Small intestine (tissue), 7 donors: ENCODE results near the gene UCN2. TPM values are rescaled to one million over a fixed set of nuclear protein-coding genes. Genes with fewer than 3 reads are reported as not detected.
"Not testable (repeated sequence)": the region's sequence is repeated elsewhere in the genome, so short reads cannot be mapped to it uniquely, and the experiment has no call there.

Experiments
- DNase-seq, 2 donors: peaks; one replicate each; pipeline versions ENCODE4 v3.0.0 to v3.0.0-alpha.2; 2013
- FAIRE-seq: peaks from 2 replicates; lab custom pipeline; 2012; peaks lifted over from hg19 to GRCh38; lab: Jason Lieb, UNC
- H3K27ac ChIP-seq, 3 donors: one replicate each; pipeline ENCODE4 v1.5.1; 2013; ENCODE audit warnings: low read length in 2 of 3, mild to moderate bottlenecking in 2 of 3, control low read depth in 1 of 3, inconsistent platforms in 1 of 3, low read depth in 1 of 3, moderate library complexity in 1 of 3
- H3K27me3 ChIP-seq, 3 donors: one replicate each; pipeline ENCODE4 v1.6.1; 2013; ENCODE audit warnings: low read length in 3 of 3, inconsistent platforms in 1 of 3; ENCODE audit not compliant: control insufficient read depth in 3 of 3, insufficient read depth in 3 of 3
- H3K36me3 ChIP-seq, 3 donors: one replicate each; pipeline ENCODE4 v1.6.1; 2013; ENCODE audit warnings: low read length in 3 of 3, inconsistent platforms in 1 of 3, low read depth in 1 of 3, mild to moderate bottlenecking in 1 of 3, moderate library complexity in 1 of 3; ENCODE audit not compliant: control insufficient read depth in 3 of 3, insufficient read depth in 2 of 3
- H3K4me1 ChIP-seq, 3 donors: one replicate each; pipeline ENCODE4 v1.6.1; 2013; ENCODE audit warnings: low read length in 2 of 3, inconsistent platforms in 1 of 3, low read depth in 1 of 3, mild to moderate bottlenecking in 1 of 3, moderate library complexity in 1 of 3; ENCODE audit not compliant: control insufficient read depth in 3 of 3, insufficient read depth in 2 of 3
- H3K4me3 ChIP-seq, 3 donors: one replicate each; pipeline ENCODE4 v1.5.1; 2013; ENCODE audit warnings: low read length in 3 of 3, control low read depth in 1 of 3, inconsistent platforms in 1 of 3, low read depth in 1 of 3, mild to moderate bottlenecking in 1 of 3, moderate library complexity in 1 of 3
- H3K9me3 ChIP-seq, 2 donors: one replicate each; pipeline ENCODE4 v1.6.1; 2013; ENCODE audit warnings: low read depth in 1 of 2, low read length in 1 of 2; ENCODE audit not compliant: control insufficient read depth in 2 of 2, insufficient read depth in 1 of 2
- WGBS, 3 donors: extraction: QIAGEN DNeasy Blood & Tissue Kit; methylation state at CpG; one replicate each; pipeline ENCODE4 v1.1.7; 2013; 5-methylcytosine and 5-hydroxymethylcytosine counted together
- polyA plus RNA-seq, 4 donors: library from polyadenylated mRNA; stranded (reverse) in 3 of 4; unstranded in 1 of 4; fragments of 200-250 nt in 3 of 4; fragments of 120-200 nt in 1 of 4; gene quantifications; one replicate each; pipeline versions ENCODE4 v1.2.1 to v1.2.3, GENCODE V29; 2013
- donor health status: healthy with polysubstance abuse.
- donor health status: control.
- donor health status: control.
- donor health status: Bipolar disorder and iron deficiency.
- donor health status: healthy.

Gene UCN2
- polyA plus RNA-seq, 4 donors: 0.13 to 0.65 TPM; not detected in 2

DNA sequence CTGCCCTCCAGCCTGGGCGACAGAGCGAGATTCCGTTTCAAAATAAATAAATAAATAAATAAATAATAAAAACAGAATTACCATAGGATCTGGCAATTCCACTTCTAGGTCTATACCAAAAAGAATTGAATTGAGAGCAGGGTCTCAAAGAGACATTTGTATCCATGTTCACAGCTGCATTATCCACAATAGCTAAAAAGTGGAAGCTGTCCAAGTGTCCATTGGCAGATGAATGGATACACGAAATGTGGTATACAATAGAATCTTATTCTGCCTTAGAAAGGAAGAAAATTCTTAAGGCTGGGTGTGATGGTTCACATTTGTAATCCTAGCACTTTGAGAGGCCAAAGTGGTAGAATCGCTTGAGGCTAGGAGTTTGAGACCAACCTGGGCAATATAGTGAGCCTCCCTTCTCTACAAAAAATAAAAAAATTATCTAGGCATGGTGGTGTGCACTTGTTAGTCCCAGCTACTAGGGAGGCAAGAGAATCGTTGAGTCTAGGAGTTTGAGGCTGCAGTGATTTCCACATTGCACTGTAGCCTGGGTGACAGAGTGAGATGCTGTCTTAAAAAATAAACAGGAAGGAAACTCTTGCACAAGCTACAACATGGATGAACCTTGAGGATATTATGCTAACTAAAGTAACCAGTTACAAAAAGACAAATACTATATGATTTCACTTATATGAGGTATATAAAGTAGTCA lies 31.2 kb downstream of the UCN2 start:
- FAIRE-seq: no peak
- Histone ChIP-seq H3K4me3 (no peak overlapping the region), H3K9me3 (no peaks in the 10 kb centered on the region), H3K36me3 (peaks cover 9 to 28% (median 14%) of the 10 kb centered on the region in 3 donors), H3K27ac (no peak overlapping the region), H3K4me1 (no peaks in the 10 kb centered on the region), H3K27me3 (no peaks in the 10 kb centered on the region)
- no peak for DNase-seq
- WGBS, 3 donors: 84 to 89% (median 86%) methylated on average over 6 of the region's 6 CpGs

DNA sequence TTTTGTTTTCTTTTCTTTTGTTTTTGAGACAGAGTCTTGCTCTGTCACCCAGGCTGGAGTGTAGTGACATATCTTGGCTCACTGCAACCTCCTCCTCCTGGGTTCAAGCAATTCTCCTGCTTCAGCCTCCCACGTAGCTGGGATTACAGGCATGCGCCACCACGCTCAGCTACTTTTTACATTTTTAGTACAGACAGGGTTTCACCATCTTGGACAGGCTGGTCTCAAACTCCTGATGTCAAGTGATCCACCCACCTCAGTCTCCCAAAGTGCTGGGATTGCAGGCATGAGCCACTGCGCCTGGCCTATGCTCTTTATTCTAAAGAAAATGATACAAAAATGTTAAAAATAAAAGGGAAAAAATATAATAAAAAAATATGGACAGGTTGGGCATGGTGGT lies 32.9 kb downstream of the UCN2 start:
- H3K9me3 ChIP-seq, H3K4me3 ChIP-seq, FAIRE-seq, H3K4me1 ChIP-seq, H3K27me3 ChIP-seq, H3K27ac ChIP-seq, DNase-seq: not testable (repeated sequence)
- 92 to 99% (median 97%) methylated on average over 4 of the region's 4 CpGs for WGBS, 3 donors
- peaks cover 5 to 16% (median 8%) of the 10 kb centered on the region in 3 donors for H3K36me3 ChIP-seq

- DNase-seq (no peak), FAIRE-seq (no peak)
- Histone ChIP-seq H3K27me3 (no peaks in the 10 kb centered on the region), H3K27ac (no peak overlapping the region), H3K4me1 (no peaks in the 10 kb centered on the region), H3K36me3 (peaks cover 3 to 15% (median 6%) of the 10 kb centered on the region in 3 donors), H3K9me3 (no peaks in the 10 kb centered on the region), H3K4me3 (no peak overlapping the region)
- WGBS, 3 donors: 83 to 91% (median 89%) methylated on average over 3 of the region's 3 CpGs
Measured at GRCh38 chr3:48528754-48529153, 34.8 kb downstream of the UCN2 start.

DNA sequence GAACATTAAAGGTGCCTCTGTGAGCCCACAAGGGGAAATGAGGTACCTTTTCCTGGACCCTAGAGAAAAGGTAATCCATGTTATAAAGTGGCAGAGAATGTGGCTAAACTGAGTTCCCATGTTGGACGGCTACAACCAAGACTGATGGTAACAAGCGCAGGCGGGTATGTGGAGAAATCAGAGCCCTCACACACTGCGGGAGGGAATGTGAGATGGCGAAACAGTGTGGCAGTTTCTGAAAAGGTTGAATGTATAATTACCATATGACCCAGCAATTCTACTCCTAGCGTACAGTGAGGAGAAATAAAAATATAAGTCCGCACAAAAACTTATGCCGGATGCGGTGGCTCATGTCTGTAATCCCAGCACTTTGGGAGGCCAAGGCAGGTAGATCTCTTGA lies 35.5 kb downstream of the UCN2 start:
- no peak for FAIRE-seq

GRCh38 chr3:48524970-48525369 lies 38.6 kb downstream of the UCN2 start:
- Histone ChIP-seq H3K9me3 (no peaks in the 10 kb centered on the region), H3K27me3 (no peaks in the 10 kb centered on the region), H3K36me3 (peaks cover 3 to 40% (median 6%) of the 10 kb centered on the region in 3 donors), H3K4me1 (no peaks in the 10 kb centered on the region), H3K4me3 (no peak overlapping the region), H3K27ac (no peak overlapping the region)
- 86 to 97% (median 90%) methylated on average over 8 to 9 of the region's 9 CpGs for WGBS, 3 donors
- DNase-seq (no peak), FAIRE-seq (no peak)

More for the DNA sequence above, 35.5 kb downstream of the UCN2 start:
- no peak overlapping the region for H3K4me3 ChIP-seq
- H3K36me3 ChIP-seq: peaks cover 3 to 17% (median 6%) of the 10 kb centered on the region in 3 donors
- 93 to 96% (median 96%) methylated on average over 9 of the region's 9 CpGs for WGBS, 3 donors
- DNase-seq: no peak
- H3K9me3 ChIP-seq: no peaks in the 10 kb centered on the region
- H3K27ac ChIP-seq: no peak overlapping the region
- H3K4me1 ChIP-seq: no peaks in the 10 kb centered on the region
- no peaks in the 10 kb centered on the region for H3K27me3 ChIP-seq

DNA sequence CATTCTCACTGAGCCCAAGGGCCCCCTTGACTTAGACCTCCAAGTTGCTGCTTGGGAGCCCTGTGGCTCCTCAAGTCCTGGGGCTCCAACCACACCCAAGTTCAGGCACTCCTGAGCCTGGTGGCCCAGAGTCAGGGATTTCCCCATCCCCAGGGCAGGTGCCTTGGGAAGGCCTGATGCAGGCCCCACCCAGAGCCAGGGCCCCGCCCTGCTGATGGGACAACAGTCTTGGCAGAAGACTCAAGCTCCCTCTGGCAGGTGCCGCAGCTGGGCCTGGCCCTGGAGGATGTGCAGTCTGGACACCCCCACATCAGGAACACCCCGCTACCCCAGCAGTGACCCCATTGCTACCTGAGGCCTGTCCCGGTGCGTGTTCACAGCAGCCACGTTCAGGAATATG lies 41.9 kb downstream of the UCN2 start:
- no peaks in the 10 kb centered on the region for H3K4me1 ChIP-seq
- DNase-seq: no peak
- H3K27me3 ChIP-seq: no peaks in the 10 kb centered on the region
- no peaks in the 10 kb centered on the region for H3K9me3 ChIP-seq
- H3K36me3 ChIP-seq: peaks cover 0 to 56% (median 7%) of the 10 kb centered on the region in 3 donors
- no peak overlapping the region for H3K4me3 ChIP-seq
- no peak for FAIRE-seq
- 68 to 90% (median 81%) methylated on average over 6 of the region's 6 CpGs for WGBS, 3 donors
- H3K27ac ChIP-seq: no peak overlapping the region

GRCh38 chr3:48519277-48519643 lies 44.3 kb downstream of the UCN2 start:
- Histone ChIP-seq H3K4me3 (no peak overlapping the region), H3K27me3 (no peaks in the 10 kb centered on the region), H3K9me3 (no peaks in the 10 kb centered on the region), H3K27ac (no peak overlapping the region), H3K36me3 (peaks cover 0 to 45% (median 3%) of the 10 kb centered on the region in 3 donors), H3K4me1 (no peaks in the 10 kb centered on the region)
- no peak for DNase-seq
- no peak for FAIRE-seq
- 92 to 96% (median 95%) methylated on average over 9 of the region's 9 CpGs for WGBS, 3 donors

DNA sequence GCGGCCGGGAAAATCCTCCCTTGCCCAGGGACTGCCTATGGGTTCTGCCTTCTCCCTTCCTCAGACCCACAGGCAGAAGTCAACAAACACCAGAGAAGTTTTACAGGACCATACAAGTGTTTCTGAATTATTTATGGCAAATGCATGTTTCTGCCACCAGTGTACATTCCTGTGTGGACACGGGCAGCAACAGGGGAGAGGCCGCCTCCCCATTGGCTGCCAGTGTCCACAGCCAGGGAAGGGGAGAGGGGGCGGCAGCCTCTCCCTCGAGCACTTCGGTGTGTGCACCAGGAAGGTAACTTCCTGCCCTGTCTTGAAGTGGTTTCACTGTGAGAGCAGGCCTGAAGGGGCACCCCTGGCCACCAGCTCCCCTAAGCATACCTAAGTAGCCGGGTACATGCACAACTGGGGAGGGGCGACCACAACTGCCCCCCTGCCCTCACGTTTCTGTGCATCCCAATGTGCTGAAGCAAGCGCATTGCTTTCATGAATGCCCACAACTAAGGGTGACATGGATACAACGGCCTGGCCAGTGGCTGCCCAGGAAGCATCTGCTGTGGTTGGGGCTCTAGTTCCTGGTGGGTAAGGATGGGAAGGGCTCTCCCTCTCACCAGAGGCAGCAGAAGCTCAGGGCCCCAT lies 44.8 kb downstream of the UCN2 start:
- no peaks in the 10 kb centered on the region for H3K27me3 ChIP-seq
- DNase-seq: no peak
- peaks cover 0 to 45% (median 3%) of the 10 kb centered on the region in 3 donors for H3K36me3 ChIP-seq
- H3K27ac ChIP-seq: no peak overlapping the region
- H3K9me3 ChIP-seq: no peaks in the 10 kb centered on the region
- no peak for FAIRE-seq
- no peaks in the 10 kb centered on the region for H3K4me1 ChIP-seq
- H3K4me3 ChIP-seq: no peak overlapping the region
- WGBS, 3 donors: 64 to 80% (median 71%) methylated on average over 12 of the region's 12 CpGs
